ENCODE results near the gene PARP15. TPM values are rescaled to one million over a fixed set of nuclear protein-coding genes. Genes with fewer than 3 reads are reported as not detected.

The PARP15 gene
- total RNA-seq: 1 to 10 TPM in 1 of 2 donors, under 1 TPM in 1; 0.74 to 1.1 TPM

DNA sequence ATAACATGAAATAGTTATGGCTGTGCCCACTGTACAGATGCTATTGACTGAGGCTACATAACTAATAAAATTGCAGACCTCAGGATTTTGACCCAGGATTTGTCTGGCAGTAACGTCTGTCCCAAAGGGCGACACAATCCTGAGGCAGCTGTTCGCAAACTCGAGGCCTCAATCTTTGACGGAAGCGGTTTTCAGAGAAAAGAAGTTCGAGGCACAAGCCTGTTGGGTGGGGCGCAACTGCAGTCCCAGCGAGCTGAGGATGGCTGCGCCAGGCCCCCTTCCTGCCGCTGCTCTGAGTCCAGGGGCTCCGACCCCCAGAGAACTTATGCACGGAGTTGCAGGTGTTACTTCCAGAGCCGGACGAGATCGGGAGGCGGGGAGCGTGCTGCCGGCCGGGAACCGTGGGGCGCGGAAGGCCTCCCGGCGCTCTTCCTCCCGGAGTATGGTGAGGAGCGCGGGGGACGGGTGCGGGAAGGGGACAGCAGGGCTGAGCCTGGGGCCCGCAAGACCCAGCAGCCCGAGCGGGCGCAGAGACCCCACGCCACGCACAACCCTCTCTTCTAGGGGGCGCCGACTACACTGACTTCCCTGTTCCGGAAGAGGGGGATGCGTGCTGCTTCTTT lies at the start of gene PARP15:
PARP15 (plus strand) TSS at position 242 of the 623 bp plus-strand sequence; CDS start at position 260, 18 bp downstream.
- peak within 1 kb of the TSS in 1 of 2 donors; percentile 66 for H3K9ac ChIP-seq (ENCODE audit: low read depth in 2 of 2, low read length in 2 of 2)
- peaks cover 4% of the 10 kb centered on the region for H3K9me3 ChIP-seq
- TF ChIP-seq, protein P1, sequence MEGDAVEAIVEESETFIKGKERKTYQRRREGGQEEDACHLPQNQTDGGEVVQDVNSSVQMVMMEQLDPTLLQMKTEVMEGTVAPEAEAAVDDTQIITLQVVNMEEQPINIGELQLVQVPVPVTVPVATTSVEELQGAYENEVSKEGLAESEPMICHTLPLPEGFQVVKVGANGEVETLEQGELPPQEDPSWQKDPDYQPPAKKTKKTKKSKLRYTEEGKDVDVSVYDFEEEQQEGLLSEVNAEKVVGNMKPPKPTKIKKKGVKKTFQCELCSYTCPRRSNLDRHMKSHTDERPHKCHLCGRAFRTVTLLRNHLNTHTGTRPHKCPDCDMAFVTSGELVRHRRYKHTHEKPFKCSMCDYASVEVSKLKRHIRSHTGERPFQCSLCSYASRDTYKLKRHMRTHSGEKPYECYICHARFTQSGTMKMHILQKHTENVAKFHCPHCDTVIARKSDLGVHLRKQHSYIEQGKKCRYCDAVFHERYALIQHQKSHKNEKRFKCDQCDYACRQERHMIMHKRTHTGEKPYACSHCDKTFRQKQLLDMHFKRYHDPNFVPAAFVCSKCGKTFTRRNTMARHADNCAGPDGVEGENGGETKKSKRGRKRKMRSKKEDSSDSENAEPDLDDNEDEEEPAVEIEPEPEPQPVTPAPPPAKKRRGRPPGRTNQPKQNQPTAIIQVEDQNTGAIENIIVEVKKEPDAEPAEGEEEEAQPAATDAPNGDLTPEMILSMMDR (IDR thresholded peaks at IDR 0.05): no peak
- no peaks in the 10 kb centered on the region for H3K4me1 ChIP-seq
- H3K4me3 ChIP-seq: peak within 1 kb of the TSS; percentile 41
- no peaks in the 10 kb centered on the region for H3K36me3 ChIP-seq
- intact Hi-C loops (cut with DNase I): no loop called here
- H3K27me3 ChIP-seq: no peaks in the 10 kb centered on the region
- H3K27ac ChIP-seq: no peak within 1 kb of the TSS
- DNase-seq: peak; percentile 30

DNA sequence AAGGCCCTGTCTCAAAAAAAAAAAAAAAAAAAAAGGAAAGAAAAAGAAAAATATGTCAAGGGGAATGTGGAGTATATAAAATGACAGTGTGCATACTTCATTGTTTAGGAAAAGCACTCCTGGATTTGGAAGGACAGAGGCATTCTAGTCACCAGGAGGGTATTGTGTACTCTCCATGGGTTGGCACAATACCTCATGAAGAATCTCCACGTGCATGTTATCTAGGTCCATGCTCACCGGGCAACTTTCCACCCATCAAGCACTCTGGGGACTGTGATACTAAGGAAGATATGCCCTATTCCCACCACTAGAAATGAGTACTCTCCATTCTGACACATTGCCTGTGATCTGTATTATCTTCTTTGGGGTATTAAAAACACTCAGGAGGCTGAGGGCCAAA lies 47.3 kb upstream of the PARP15 start:
- Histone ChIP-seq H3K27me3 (no peaks in the 10 kb centered on the region), H3K4me3 (no peak overlapping the region), H3K4me1 (no peaks in the 10 kb centered on the region), H3K27ac (no peak overlapping the region), H3K9me3 (no peaks in the 10 kb centered on the region), H3K9ac (ENCODE audit: low read depth in 2 of 2, low read length in 2 of 2) (no peak overlapping the region), H3K36me3 (peaks cover 6% of the 10 kb centered on the region)
- TF ChIP-seq, protein P1 (IDR thresholded peaks at IDR 0.05): no peak
- intact Hi-C loops (cut with DNase I): no loop called here
- DNase-seq: no peak

DNA sequence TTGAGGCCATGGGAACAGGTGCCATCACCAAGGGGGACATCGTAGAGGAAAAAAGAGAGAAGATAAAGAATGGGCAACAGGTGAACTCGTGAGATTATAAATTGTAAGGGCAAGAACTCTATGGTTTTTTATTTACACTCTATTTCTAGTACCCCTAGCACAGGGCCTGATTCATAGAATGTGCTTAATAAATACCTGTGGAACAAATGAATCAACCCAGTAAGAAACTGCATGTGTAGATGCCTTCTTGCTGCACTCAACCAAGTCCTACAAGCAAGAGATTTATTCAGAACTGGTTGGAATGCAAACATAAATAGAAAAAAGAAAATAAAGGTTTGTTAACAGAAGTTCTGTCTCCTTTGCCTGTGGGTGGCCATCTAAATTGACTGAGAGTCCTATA lies 44.0 kb upstream of the PARP15 start:
- Histone ChIP-seq H3K9me3 (no peaks in the 10 kb centered on the region), H3K4me1 (no peaks in the 10 kb centered on the region), H3K4me3 (no peak overlapping the region), H3K36me3 (peaks cover 11% of the 10 kb centered on the region), H3K27me3 (no peaks in the 10 kb centered on the region), H3K27ac (no peak overlapping the region), H3K9ac (ENCODE audit: low read depth in 2 of 2, low read length in 2 of 2) (no peak overlapping the region)
- TF ChIP-seq, protein P1 (IDR thresholded peaks at IDR 0.05): no peak
- no peak for DNase-seq
- intact Hi-C loops (cut with DNase I): no loop called here

DNA sequence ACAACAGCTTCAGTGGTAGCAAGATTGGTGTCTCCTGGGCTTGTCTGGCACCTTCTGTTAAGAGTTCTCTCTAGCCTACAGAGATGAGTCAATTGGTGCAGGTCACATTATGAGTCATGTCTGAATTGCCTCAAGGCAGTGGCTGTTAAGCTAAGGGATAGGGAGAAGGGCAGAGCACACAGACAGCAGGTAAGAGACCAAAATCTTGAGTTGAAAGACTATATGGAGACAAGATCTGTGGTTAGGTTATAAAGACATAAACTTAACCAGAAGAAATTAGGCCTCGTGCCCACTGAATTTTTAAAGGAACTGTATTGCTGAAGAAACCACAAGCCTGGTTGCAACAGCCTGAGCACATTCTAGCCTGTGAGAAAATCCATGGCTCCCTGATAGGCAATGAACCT lies 43.5 kb upstream of the PARP15 start:
- no peaks in the 10 kb centered on the region for H3K9me3 ChIP-seq
- no peaks in the 10 kb centered on the region for H3K4me1 ChIP-seq
- no peaks in the 10 kb centered on the region for H3K27me3 ChIP-seq
- TF ChIP-seq, protein P1 (IDR thresholded peaks at IDR 0.05): no peak
- H3K4me3 ChIP-seq: no peak overlapping the region
- intact Hi-C loops (cut with DNase I): no loop called here
- DNase-seq: no peak
- H3K9ac ChIP-seq (ENCODE audit: low read depth in 2 of 2, low read length in 2 of 2): no peak overlapping the region
- peaks cover 11% of the 10 kb centered on the region for H3K36me3 ChIP-seq
- H3K27ac ChIP-seq: no peak overlapping the region

DNA sequence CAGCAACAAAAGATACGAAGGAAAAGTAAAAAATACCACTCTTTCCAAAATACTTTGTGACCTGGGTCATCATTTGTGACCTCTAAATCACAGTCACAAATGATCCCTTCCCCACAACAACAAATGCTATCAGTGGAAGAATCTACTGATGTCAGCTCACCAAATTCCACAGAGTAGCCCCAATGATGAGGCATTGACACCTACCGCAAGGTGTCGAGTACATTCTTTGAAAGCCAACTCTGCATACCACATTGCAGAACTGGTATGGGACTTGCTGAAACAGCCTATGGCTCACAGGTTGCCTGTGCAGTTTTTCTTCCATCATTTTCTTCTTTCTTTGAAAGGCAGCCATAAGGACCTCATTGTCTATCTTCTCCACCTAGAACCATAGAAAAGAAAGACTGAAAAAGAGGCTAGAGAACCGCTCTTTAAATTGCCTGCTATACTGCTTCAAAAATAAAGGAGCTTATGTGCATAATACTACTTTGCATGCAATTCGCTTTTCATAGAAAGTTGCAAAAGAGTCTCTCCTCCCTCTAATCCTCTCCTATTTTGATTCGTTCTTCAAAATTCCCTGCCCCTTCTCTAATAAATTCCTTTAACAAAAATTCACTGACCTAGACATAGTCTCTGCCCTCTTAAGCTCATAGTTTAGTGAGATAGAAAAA lies 41.4 kb upstream of the PARP15 start:
- Histone ChIP-seq H3K36me3 (peaks cover 11% of the 10 kb centered on the region), H3K27ac (no peak overlapping the region), H3K4me3 (no peak overlapping the region), H3K9me3 (no peaks in the 10 kb centered on the region), H3K9ac (ENCODE audit: low read depth in 2 of 2, low read length in 2 of 2) (no peak overlapping the region), H3K27me3 (no peaks in the 10 kb centered on the region), H3K4me1 (no peaks in the 10 kb centered on the region)
- intact Hi-C loops (cut with DNase I): no loop called here
- no peak for DNase-seq
- TF ChIP-seq, protein P1 (IDR thresholded peaks at IDR 0.05): no peak
